MCF 10A (cell line): ENCODE measurements around the gene CDK14. TPM values are rescaled to one million over a fixed set of nuclear protein-coding genes. Genes with fewer than 3 reads are reported as not detected.

Experiments used
- BruUV-seq: library from RNA; stranded (reverse); fragments of 400-500 nt; replicated peaks from 2 replicates; lab custom pipeline; 2021; lab: Mats Ljungman, UMichigan
- CTCF ChIA-PET: fragments of 300-600 bp; sonication (Branson Sonifier 250); formaldehyde crosslinking; extraction: SDS; loops from one replicate; lab custom pipeline; 2021; ENCODE audit warnings: antibody characterized with exemption, inconsistent platforms; lab: Yijun Ruan, JAX
- POLR2A ChIA-PET: fragments of 300-600, 350-650 bp; sonication (Branson Sonifier 250); formaldehyde crosslinking; extraction: SDS; loops from one replicate; lab custom pipeline; 2020; ENCODE audit warnings: antibody characterized with exemption, inconsistent platforms; lab: Yijun Ruan, JAX
- DNase-seq: peaks from one replicate; pipeline ENCODE4 v3.0.0-alpha.2; 2018; ENCODE audit not compliant: unreplicated experiment
- H3K27ac Mint-ChIP-seq: one replicate; pipeline ENCODE4 v1.8.0; 2022; ENCODE audit warnings: mild to moderate bottlenecking, low read depth, mixed read lengths; ENCODE audit not compliant: unreplicated experiment
- H3K27me3 Mint-ChIP-seq: one replicate; pipeline ENCODE4 v1.8.0; 2022; ENCODE audit warnings: mixed read lengths; ENCODE audit not compliant: insufficient read depth, unreplicated experiment
- H3K36me3 Mint-ChIP-seq: one replicate; pipeline ENCODE4 v1.8.0; 2022; ENCODE audit warnings: mild to moderate bottlenecking, moderate library complexity, mixed read lengths; ENCODE audit not compliant: insufficient read depth, unreplicated experiment
- H3K4me1 Mint-ChIP-seq: one replicate; pipeline ENCODE4 v1.8.0; 2022; ENCODE audit warnings: mixed read lengths; ENCODE audit not compliant: insufficient read depth, unreplicated experiment
- H3K4me3 Mint-ChIP-seq: one replicate; pipeline ENCODE4 v1.8.0; 2022; ENCODE audit warnings: mild to moderate bottlenecking, moderate library complexity, mixed read lengths; ENCODE audit not compliant: unreplicated experiment
- H3K9me3 Mint-ChIP-seq: one replicate; pipeline ENCODE4 v1.8.0; 2022; ENCODE audit warnings: mixed read lengths; ENCODE audit not compliant: unreplicated experiment
- intact Hi-C: fragments of 100-400 bp; cut with micrococcal nuclease; formaldehyde crosslinking; loops from 2 replicates; pipeline ENCODE4 v1.14.1; 2022
- total RNA-seq: library from RNA; stranded (reverse); gene quantifications from 2 replicates; pipeline ENCODE4 v1.2.3, GENCODE V29; 2022
- TF ChIP-seq, protein P1 (sequence below): fragments of 200-600 bp; IDR thresholded peaks from one replicate; pipeline ENCODE4 v1.8.0; 2022; ENCODE audit warnings: antibody characterized with exemption, mild to moderate bottlenecking; ENCODE audit not compliant: unreplicated experiment

The CDK14 gene
- total RNA-seq, 1 experiment from 2014 or later: 32.0 TPM

DNA sequence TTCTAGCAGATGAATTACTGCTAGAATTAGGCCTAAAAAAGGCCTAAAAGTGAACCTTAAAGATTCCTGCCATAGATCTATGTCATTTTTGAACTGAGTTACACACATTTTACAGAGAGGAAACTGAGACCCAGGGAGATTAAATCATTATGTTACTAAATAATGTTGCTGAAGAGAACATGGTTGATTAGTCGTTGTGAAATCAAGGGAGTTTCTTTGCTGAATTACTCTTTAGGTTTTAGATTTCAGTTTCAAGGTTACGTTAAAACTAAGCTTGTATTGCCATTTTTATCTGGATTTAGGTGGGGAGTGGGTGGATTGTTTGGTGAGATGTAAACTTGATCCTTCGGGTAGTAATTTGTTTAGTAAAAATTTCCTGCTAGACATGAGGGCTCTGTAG lies 21.3 kb downstream of the CDK14 start:
- H3K4me1 Mint-ChIP-seq: peaks cover 23% of the 10 kb centered on the region
- no TSS peak for BruUV-seq
- H3K27ac Mint-ChIP-seq: no peak overlapping the region

DNA sequence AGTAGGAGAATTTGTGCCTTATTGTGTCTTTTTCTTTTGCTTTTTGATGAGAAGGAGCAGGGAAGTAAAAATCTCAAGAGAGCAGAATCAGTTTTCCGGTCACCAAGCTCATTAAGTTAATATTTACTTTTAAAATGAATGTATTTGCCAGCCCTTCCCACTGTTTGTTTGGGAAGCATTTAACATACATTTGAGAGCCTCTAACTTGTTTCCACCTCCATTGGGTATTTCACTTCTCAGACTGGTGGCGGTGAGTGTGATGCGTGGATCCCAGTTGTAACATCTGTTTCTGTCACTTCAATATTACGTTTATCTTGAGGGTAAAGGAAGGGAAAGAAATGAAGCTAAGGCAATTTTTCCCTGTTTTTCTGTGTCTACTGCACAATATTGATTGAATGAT lies 22.8 kb downstream of the CDK14 start:
- TF ChIP-seq, protein P1, sequence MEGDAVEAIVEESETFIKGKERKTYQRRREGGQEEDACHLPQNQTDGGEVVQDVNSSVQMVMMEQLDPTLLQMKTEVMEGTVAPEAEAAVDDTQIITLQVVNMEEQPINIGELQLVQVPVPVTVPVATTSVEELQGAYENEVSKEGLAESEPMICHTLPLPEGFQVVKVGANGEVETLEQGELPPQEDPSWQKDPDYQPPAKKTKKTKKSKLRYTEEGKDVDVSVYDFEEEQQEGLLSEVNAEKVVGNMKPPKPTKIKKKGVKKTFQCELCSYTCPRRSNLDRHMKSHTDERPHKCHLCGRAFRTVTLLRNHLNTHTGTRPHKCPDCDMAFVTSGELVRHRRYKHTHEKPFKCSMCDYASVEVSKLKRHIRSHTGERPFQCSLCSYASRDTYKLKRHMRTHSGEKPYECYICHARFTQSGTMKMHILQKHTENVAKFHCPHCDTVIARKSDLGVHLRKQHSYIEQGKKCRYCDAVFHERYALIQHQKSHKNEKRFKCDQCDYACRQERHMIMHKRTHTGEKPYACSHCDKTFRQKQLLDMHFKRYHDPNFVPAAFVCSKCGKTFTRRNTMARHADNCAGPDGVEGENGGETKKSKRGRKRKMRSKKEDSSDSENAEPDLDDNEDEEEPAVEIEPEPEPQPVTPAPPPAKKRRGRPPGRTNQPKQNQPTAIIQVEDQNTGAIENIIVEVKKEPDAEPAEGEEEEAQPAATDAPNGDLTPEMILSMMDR: no peak
- H3K27ac Mint-ChIP-seq: no peak overlapping the region
- H3K9me3 Mint-ChIP-seq: no peaks in the 10 kb centered on the region
- no peaks in the 10 kb centered on the region for H3K36me3 Mint-ChIP-seq
- no peaks in the 10 kb centered on the region for H3K27me3 Mint-ChIP-seq
- BruUV-seq: no TSS peak
- H3K4me3 Mint-ChIP-seq: no peak overlapping the region
- ChIA-PET CTCF (interaction anchor here (1.1 to 2.6 kb wide), 3 partner anchors 11 to 164 kb away, joined by 4 to 15 read pairs (median 6); partner anchors contain the start of gene CDK14), POLR2A (interaction anchor here (10.5 kb wide), 1 partner anchor 11 kb away, joined by 120 read pairs; no protein-coding TSS in a partner anchor)
- peaks cover 32% of the 10 kb centered on the region for H3K4me1 Mint-ChIP-seq
- intact Hi-C loops: no loop called here
- DNase-seq: no peak

More for the DNA sequence above, 21.3 kb downstream of the CDK14 start:
- no peak for DNase-seq
- POLR2A ChIA-PET: interaction anchor here (1.2 to 10.5 kb wide), 2 partner anchors 10 to 15 kb away, joined by 4 to 120 read pairs; no protein-coding TSS in a partner anchor
- TF ChIP-seq, protein P1: no peak
- CTCF ChIA-PET: interaction anchor here (0.5 to 1.8 kb wide), 3 partner anchors 11 to 233 kb away, joined by 3 to 13 read pairs (median 3); no protein-coding TSS in a partner anchor
- intact Hi-C loops: no loop called here
- Mint-ChIP-seq H3K27me3 (no peaks in the 10 kb centered on the region), H3K4me3 (no peak overlapping the region), H3K36me3 (no peaks in the 10 kb centered on the region), H3K9me3 (no peaks in the 10 kb centered on the region)

DNA sequence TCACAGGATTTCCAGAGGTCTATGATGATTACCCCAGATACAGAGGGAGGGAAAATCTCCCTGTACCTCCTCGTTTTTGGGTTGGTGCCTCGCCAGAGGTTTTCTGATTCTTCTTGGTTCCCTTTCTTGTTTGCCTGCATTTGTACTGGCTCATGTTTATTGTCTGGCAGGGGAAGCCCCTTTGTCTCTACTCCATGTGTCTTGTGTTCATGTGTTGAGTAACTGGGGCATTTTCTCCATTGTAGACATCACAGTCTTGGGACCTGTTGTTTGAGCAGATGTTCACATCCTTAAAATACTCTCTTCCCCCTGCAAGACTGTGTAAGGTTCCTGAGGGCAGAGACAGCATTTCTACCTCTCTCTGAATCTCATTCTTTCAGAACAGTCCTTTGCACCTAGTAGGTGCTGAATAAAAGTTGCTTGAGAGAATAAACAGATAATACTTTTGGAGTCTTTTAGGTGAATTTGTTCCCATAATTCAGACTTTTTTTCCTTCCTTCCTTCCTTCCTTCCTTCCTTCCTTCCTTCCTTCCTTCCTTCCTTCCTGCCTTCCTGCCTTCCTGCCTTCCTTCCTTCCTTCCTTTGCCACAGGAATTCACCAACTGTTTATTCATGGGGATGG lies 25.1 kb downstream of the CDK14 start:
- no peak overlapping the region for H3K4me3 Mint-ChIP-seq
- no peak for DNase-seq

DNA sequence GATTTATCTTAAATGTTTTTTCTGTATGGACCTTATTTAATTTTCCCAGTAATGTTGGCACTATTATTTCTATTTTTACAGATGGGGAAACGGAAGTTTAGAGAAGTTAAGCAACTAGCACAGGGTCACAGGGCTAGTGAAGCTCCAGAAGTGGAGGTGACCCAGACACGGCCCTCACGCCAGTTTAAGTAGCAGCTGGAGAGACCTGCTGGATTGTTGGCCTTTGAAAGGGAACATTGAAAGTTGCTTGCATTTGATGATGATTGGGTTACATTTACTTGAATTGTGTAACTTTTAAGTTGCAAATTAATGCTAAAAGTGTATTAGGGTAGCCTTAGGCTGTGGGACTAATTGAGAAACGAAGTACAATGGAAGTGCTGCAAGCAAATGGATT lies 25.6 kb downstream of the CDK14 start:
- no TSS peak for BruUV-seq
- H3K36me3 Mint-ChIP-seq: no peaks in the 10 kb centered on the region
- H3K9me3 Mint-ChIP-seq: no peaks in the 10 kb centered on the region
- H3K27ac Mint-ChIP-seq: no peak overlapping the region
- peaks cover 49% of the 10 kb centered on the region for H3K4me1 Mint-ChIP-seq
- no peak overlapping the region for H3K4me3 Mint-ChIP-seq
- no peak for DNase-seq
- intact Hi-C loops: no loop called here
- ChIA-PET CTCF (interaction anchor here (0.6 to 1.2 kb wide), 4 partner anchors 9 to 676 kb away, joined by 3 to 4 read pairs (median 3); no protein-coding TSS in a partner anchor), POLR2A (interaction anchor here (5.6 to 10.5 kb wide), 2 partner anchors 14 to 25 kb away, joined by 76 to 120 read pairs; partner anchors contain the start of gene CDK14)
- no peaks in the 10 kb centered on the region for H3K27me3 Mint-ChIP-seq
- TF ChIP-seq, protein P1: no peak

More for the DNA sequence above, 25.1 kb downstream of the CDK14 start:
- H3K27ac Mint-ChIP-seq: no peak overlapping the region
- TF ChIP-seq, protein P1: no peak
- BruUV-seq: no TSS peak
- no peaks in the 10 kb centered on the region for H3K9me3 Mint-ChIP-seq
- ChIA-PET CTCF (interaction anchor here (0.6 to 2.6 kb wide), 4 partner anchors 8 to 676 kb away, joined by 3 to 15 read pairs (median 4); partner anchors contain the start of gene CDK14), POLR2A (interaction anchor here (5.6 to 10.5 kb wide), 2 partner anchors 13 to 25 kb away, joined by 76 to 120 read pairs; partner anchors contain the start of gene CDK14)
- H3K4me1 Mint-ChIP-seq: peaks cover 48% of the 10 kb centered on the region
- intact Hi-C loops: no loop called here
- H3K27me3 Mint-ChIP-seq: no peaks in the 10 kb centered on the region
- H3K36me3 Mint-ChIP-seq: no peaks in the 10 kb centered on the region
